Pulmonary artery endothelial cell (primary cell): ENCODE results near the gene DDX39B. TPM values are rescaled to one million over a fixed set of nuclear protein-coding genes. Genes with fewer than 3 reads are reported as not detected.

Experiments used
- DNase-seq: peaks from one replicate; pipeline ENCODE4 v3.0.0-alpha.2; 2011; ENCODE audit warnings: low read depth, low spot score
- total RNA-seq: library from RNA; depleted of rRNA; stranded (reverse); fragments of >200 nt; gene quantifications from 2 replicates; pipeline ENCODE4 v1.2.3, GENCODE V29; 2014

The DDX39B gene
- total RNA-seq, 1 donor from 2014 or later, result 634 TPM

GRCh38 chr6:31575952-31576685 lies 34.3 kb upstream of the DDX39B start:
- no peak for DNase-seq

GRCh38 chr6:31575335-31575901 lies 33.6 kb upstream of the DDX39B start, which contains the start of gene TNF:
Gene TNF (plus strand): TSS chr6:31575565. CDS start chr6:31575742, 177 bp downstream.
- no peak for DNase-seq

DNA sequence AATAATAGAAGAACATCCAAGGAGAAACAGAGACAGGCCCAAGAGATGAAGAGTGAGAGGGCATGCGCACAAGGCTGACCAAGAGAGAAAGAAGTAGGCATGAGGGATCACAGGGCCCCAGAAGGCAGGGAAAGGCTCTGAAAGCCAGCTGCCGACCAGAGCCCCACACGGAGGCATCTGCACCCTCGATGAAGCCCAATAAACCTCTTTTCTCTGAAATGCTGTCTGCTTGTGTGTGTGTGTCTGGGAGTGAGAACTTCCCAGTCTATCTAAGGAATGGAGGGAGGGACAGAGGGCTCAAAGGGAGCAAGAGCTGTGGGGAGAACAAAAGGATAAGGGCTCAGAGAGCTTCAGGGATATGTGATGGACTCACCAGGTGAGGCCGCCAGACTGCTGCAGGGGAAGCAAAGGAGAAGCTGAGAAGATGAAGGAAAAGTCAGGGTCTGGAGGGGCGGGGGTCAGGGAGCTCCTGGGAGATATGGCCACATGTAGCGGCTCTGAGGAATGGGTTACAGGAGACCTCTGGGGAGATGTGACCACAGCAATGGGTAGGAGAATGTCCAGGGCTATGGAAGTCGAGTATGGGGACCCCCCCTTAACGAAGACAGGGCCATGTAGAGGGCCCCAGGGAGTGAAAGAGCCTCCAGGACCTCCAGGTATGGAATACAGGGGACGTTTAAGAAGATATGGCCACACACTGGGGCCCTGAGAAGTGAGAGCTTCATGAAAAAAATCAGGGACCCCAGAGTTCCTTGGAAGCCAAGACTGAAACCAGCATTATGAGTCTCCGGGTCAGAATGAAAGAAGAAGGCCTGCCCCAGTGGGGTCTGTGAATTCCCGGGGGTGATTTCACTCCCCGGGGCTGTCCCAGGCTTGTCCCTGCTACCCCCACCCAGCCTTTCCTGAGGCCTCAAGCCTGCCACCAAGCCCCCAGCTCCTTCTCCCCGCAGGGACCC lies 32.6 kb upstream of the DDX39B start:
- no peak for DNase-seq

DNA sequence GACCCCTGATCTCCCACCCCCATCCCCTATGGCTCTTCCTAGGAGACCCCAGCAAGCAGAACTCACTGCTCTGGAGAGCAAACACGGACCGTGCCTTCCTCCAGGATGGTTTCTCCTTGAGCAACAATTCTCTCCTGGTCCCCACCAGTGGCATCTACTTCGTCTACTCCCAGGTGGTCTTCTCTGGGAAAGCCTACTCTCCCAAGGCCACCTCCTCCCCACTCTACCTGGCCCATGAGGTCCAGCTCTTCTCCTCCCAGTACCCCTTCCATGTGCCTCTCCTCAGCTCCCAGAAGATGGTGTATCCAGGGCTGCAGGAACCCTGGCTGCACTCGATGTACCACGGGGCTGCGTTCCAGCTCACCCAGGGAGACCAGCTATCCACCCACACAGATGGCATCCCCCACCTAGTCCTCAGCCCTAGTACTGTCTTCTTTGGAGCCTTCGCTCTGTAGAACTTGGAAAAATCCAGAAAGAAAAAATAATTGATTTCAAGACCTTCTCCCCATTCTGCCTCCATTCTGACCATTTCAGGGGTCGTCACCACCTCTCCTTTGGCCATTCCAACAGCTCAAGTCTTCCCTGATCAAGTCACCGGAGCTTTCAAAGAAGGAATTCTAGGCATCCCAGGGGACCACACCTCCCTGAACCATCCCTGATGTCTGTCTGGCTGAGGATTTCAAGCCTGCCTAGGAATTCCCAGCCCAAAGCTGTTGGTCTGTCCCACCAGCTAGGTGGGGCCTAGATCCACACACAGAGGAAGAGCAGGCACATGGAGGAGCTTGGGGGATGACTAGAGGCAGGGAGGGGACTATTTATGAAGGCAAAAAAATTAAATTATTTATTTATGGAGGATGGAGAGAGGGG lies 31.7 kb upstream of the DDX39B start:
- no peak for DNase-seq

- no peak for DNase-seq
Observed at GRCh38 chr6:31572041-31572911, 30.5 kb upstream of the DDX39B start, which contains the start of gene LTA. Gene LTA (plus strand): TSS chr6:31572289. CDS start chr6:31572743, 454 bp downstream.

GRCh38 chr6:31569861-31570536 lies 28.2 kb upstream of the DDX39B start:
- no peak for DNase-seq

- no peak for DNase-seq
Observed at GRCh38 chr6:31568537-31568961, 26.7 kb upstream of the DDX39B start.

- no peak for DNase-seq
Observed at GRCh38 chr6:31567531-31568370, 25.9 kb upstream of the DDX39B start.

DNA sequence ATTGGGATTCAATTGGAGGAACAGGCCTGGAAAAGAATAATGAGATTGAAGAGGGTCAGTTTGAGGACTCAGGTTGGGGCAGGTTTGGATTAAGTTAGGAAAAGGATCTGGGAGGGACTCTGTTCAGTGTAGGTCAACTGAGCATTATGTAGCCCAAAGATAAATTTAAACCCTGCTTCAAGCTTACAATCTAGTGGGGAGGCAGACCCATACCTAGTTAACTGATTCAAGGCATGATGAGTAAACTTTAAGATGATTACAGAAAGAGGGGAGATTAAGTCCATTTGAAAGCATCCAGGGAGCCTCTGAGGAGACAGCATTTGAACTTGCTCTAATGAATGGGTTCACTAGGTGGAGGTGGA lies 18.9 kb upstream of the DDX39B start:
- no peak for DNase-seq

DNA sequence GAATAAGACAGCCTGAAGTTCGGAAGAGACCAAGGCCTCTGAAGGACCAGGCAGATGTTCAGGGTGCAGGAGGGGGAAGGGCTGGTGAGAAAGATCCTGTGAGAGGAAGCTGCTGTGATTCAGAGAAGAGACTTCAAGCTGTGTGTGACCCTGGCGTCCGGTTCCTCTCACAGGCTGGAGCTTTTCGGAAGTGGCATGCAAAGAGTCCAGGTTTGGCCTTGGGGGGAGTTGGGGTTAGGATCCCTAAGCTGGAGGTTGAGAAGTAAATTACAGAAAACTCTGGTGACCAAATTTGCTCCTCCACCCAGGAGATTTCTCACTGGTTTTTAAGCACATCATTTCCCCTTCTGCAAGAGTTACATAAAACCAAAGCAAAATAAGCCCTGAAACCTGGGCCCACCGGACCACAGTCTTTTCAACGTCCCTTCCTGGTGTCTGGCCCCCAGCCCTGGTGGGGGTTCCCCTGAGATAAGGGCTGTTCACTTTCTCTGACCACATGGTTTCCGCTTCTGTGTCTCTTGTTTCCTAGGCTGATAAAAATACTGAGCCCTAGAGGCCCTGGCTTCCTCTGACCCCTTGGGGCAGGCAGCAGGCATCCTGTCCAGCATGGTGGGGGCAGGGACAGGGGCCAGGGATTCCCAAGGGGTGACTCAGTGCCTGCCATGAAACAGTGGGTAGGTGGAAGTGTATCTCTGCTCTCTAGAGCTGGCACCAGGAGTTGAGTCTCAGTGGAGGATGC lies 18.3 kb upstream of the DDX39B start:
- DNase-seq, result peak; percentile 99

GRCh38 chr6:31559606-31559957 lies 17.8 kb upstream of the DDX39B start:
- no peak for DNase-seq

- DNase-seq, result no peak
Observed at GRCh38 chr6:31558631-31559500, 17.1 kb upstream of the DDX39B start.

GRCh38 chr6:31558318-31558625 lies 16.5 kb upstream of the DDX39B start:
- DNase-seq, result no peak

- DNase-seq, result no peak
Observed at GRCh38 chr6:31557443-31558317, 15.9 kb upstream of the DDX39B start.

DNA sequence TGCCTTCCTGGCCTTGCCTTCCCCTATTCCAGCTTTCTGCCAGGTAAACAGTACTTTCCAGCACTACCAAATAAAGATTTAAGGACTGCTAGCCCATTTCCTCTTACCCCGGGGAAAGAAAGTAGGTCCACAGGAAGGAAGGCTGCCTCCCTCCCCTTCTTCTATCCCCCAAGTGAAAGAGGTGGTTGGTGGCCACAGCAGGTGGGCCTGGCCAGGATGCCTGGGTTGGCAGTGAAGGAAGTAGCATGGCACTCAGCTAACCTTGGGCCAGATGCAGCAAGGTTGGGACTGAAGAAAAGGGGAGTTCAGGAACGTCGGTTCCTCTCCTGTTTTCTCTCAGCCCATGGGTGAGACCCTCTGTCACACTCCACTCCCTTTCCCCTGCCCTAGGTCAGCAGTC lies 14.5 kb upstream of the DDX39B start:
- DNase-seq, result no peak

GRCh38 chr6:31551371-31551770 lies 9.6 kb upstream of the DDX39B start:
- peak; percentile 66 for DNase-seq
